Measurements from ENCODE around the gene NKAPL.

Gene NKAPL

GRCh38 chr6:28258877-28259777 lies at the start of gene NKAPL:
Gene NKAPL (plus strand): TSS chr6:28259297. CDS start chr6:28259372, 75 bp downstream.
- DNase-seq = no peak
- in situ Hi-C loops (cut with MboI; ENCODE audit: low pct_unique_long_range_greater_than_20kb, low sequenced_read_pairs) = no loop called here

- in situ Hi-C loops (cut with MboI; ENCODE audit: low pct_unique_long_range_greater_than_20kb, low sequenced_read_pairs) = no loop called here
- peak; percentile 57 for DNase-seq
Measured at GRCh38 chr6:28209753-28210535, 49.2 kb upstream of the NKAPL start.

GRCh38 chr6:28211840-28212509 lies 47.1 kb upstream of the NKAPL start:
- in situ Hi-C loops (cut with MboI; ENCODE audit: low pct_unique_long_range_greater_than_20kb, low sequenced_read_pairs) = no loop called here
- DNase-seq = no peak

GRCh38 chr6:28212510-28213212 lies 46.4 kb upstream of the NKAPL start:
- in situ Hi-C loops (cut with MboI; ENCODE audit: low pct_unique_long_range_greater_than_20kb, low sequenced_read_pairs) = no loop called here
- peak; percentile 91 for DNase-seq

- no peak for DNase-seq
- in situ Hi-C loops (cut with MboI; ENCODE audit: low pct_unique_long_range_greater_than_20kb, low sequenced_read_pairs) = no loop called here
Measured at GRCh38 chr6:28213213-28213523, 45.9 kb upstream of the NKAPL start.

- DNase-seq = no peak
- in situ Hi-C loops (cut with MboI; ENCODE audit: low pct_unique_long_range_greater_than_20kb, low sequenced_read_pairs) = no loop called here
Measured at GRCh38 chr6:28215425-28215824, 43.7 kb upstream of the NKAPL start.

GRCh38 chr6:28217890-28218289 lies 41.2 kb upstream of the NKAPL start:
- in situ Hi-C loops (cut with MboI; ENCODE audit: low pct_unique_long_range_greater_than_20kb, low sequenced_read_pairs) = no loop called here
- no peak for DNase-seq

- in situ Hi-C loops (cut with MboI; ENCODE audit: low pct_unique_long_range_greater_than_20kb, low sequenced_read_pairs) = no loop called here
- DNase-seq = peak; percentile 80
Measured at GRCh38 chr6:28218312-28219248, 40.5 kb upstream of the NKAPL start.

GRCh38 chr6:28220257-28221133 lies 38.6 kb upstream of the NKAPL start:
- in situ Hi-C loops (cut with MboI; ENCODE audit: low pct_unique_long_range_greater_than_20kb, low sequenced_read_pairs) = no loop called here
- no peak for DNase-seq

- in situ Hi-C loops (cut with MboI; ENCODE audit: low pct_unique_long_range_greater_than_20kb, low sequenced_read_pairs) = no loop called here
- DNase-seq = peak; percentile 26
Measured at GRCh38 chr6:28224131-28225055, 34.7 kb upstream of the NKAPL start.

GRCh38 chr6:28225056-28225834 lies 33.9 kb upstream of the NKAPL start, which contains the start of gene ZSCAN9:
Gene ZSCAN9 (plus strand): TSS chr6:28225275. CDS start chr6:28227085, 1,810 bp downstream.
- peak; percentile 77 for DNase-seq
- in situ Hi-C loops (cut with MboI; ENCODE audit: low pct_unique_long_range_greater_than_20kb, low sequenced_read_pairs) = no loop called here

GRCh38 chr6:28226460-28226859 lies 32.6 kb upstream of the NKAPL start:
- in situ Hi-C loops (cut with MboI; ENCODE audit: low pct_unique_long_range_greater_than_20kb, low sequenced_read_pairs) = no loop called here

GRCh38 chr6:28232785-28233184 lies 26.3 kb upstream of the NKAPL start:
- in situ Hi-C loops (cut with MboI; ENCODE audit: low pct_unique_long_range_greater_than_20kb, low sequenced_read_pairs) = no loop called here
- no peak for DNase-seq

More at GRCh38 chr6:28226460-28226859, 32.6 kb upstream of the NKAPL start:
- no peak for DNase-seq

GRCh38 chr6:28235912-28236452 lies 23.1 kb upstream of the NKAPL start:
- peak; percentile 33 for DNase-seq
- in situ Hi-C loops (cut with MboI; ENCODE audit: low pct_unique_long_range_greater_than_20kb, low sequenced_read_pairs) = no loop called here

- no peak for DNase-seq
- in situ Hi-C loops (cut with MboI; ENCODE audit: low pct_unique_long_range_greater_than_20kb, low sequenced_read_pairs) = no loop called here
Measured at GRCh38 chr6:28239636-28240035, 19.5 kb upstream of the NKAPL start.
